Skin of body (tissue), 2 donors: ENCODE measurements around the gene BMP7. TPM values are rescaled to one million over a fixed set of nuclear protein-coding genes. Genes with fewer than 3 reads are reported as not detected.
"Not testable (repeated sequence)": the region's sequence is repeated elsewhere in the genome, so short reads cannot be mapped to it uniquely, and the experiment has no call there.

Experiments
- DNase-seq: peaks from one replicate; lab custom pipeline; 2025; lab: John Stamatoyannopoulos, UW
- total RNA-seq: library from RNA; depleted of rRNA; stranded (reverse); fragments of >200 nt; gene quantifications from one replicate; pipeline ENCODE4 v1.2.3, GENCODE V29; 2014

BMP7 gene
- total RNA-seq, 1 donor from 2014 or later: 15.0 TPM

DNA sequence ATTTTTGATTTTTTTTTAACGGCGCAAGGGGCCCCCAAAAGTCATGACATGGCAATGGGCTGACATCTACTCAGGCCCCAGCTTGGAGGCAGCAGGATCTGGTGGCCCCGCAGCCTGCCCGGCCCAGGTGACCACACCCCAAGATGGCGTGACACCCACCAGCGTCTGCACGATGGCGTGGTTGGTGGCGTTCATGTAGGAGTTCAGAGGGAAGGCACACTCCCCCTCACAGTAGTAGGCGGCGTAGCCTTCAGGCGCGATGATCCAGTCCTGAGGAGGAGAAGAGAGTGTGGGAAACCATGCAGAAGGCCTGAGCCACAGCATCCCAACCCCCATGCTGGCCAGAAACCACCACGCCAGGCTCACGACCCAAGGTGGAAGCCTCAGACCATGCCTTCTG, 93.4 kb downstream of the BMP7 start:
- no peak for DNase-seq

DNA sequence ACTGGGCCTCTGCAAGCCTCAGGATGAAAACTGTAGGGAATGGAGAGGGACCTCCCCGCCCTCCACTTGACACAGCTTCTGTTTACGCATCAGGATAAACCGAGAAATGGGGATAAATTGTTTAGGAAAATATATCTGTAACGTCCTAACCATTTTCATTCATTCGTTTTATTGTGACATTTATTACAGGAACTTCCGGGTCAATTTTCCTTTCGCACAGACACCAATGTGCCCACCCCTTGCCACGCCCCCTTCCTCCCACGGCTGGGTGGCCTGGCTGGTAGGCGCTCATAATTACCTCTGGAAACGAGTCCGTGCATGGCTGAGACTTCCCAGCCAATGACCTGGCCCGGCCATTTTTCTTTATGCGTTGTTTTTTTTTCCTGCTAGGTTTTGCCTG, 96.1 kb downstream of the BMP7 start:
- DNase-seq: no peak

DNA sequence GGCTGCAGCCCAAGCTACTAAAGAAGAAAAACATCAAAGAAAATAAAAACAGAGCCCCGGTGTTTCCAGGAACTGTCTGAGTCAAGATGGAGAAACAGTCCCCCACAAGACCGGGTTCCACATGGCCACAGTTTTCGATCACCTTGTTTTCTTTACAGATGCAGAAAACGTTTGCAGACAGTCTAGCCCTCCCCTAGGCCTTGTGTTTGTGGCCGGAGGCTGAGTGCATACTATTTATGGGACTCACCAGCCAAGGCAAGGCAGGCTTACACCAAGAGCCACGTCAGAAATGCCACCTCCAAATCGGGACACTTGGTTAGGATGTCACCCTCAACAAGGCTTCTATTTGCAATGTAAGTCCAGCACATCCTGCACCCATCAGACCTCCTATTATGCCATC, 97.3 kb downstream of the BMP7 start:
- no peak for DNase-seq

DNA sequence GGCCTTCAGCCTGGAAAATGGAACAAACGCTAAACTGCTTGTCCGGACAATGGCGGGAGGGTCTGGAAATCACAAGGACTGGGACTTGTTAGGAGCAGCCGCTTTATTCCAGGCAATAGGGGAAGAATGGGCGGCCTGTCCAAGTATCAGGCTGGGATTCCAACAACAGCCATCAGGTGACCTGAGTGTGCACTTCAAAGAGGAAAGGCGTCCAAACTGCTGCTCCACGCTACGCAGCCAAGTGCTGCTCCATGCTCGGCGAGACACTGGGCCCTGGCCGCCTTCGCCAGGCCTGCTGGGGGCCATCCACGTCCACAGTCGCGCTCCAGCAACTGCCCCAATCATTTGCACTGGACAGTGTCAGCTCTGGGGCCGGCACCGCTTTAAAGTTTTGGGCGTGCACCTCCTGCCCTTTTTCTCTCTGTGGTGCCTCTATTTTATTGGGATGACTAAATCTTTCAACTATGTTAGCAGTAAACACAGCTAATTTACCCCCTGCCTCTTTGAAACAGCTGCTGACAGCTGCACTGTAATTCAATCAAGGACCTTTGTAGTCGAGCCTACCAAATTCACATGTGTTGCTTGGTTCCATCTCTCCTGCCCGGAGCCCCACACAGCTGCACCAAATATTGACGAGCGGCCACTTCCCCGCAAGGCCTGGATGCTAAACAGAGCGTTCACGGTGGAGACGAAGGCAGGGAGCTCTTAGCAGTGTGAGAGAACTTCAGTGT, 98.3 kb downstream of the BMP7 start:
- DNase-seq: peak; percentile 88

DNA sequence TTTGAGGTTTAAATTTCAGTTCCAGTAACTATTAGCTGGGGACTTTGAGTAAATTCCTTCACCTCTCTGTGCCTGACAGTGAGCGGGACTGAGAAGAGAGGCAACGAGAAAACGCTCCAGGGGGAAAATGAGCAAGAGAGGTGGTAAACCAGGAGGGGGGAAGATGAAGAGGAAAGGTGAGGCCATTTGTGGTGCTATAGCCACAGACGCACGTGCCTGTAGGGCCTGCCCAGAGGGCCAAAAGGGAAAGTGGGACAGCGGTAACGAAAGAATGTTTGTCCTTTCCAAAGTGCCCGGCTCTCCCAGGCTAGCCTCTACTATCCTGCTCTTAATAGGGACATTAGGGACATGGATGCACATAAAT, 99.2 kb downstream of the BMP7 start:
- DNase-seq: no peak

DNA sequence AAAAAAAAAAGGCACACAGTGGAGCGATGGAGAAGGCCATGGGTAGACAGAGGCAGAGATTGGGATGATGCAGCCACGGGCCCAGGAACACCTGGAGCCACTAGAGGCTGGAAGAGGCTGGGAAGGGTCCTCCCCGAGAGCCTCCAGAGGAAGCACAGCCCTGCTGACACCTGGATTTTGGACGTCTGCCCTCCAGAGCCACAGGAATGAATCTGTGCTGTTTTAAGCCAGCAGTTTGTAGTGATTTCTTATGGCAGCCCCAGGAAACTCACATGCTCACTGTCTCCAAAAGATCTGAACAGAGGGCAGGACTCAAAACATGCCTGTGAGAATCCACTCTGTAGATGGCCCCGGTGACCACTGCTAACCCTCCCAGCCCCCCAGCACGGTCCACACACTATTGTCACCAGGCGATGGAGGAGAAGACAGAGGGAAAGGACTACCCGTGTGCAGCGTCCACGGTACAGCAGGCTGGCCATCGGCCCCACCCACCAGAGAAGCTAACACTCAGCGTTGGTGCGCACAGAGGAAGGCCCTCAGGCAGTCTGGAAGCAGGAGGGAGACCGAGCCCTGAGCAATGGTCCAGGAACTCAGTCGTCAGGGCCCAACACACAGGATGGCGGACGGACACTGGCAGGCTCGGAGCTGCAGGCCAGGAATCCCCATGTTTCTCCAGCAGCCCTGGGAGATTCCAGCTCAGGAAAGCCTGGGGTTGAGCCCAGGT, 99.7 kb downstream of the BMP7 start:
- DNase-seq: no peak

DNA sequence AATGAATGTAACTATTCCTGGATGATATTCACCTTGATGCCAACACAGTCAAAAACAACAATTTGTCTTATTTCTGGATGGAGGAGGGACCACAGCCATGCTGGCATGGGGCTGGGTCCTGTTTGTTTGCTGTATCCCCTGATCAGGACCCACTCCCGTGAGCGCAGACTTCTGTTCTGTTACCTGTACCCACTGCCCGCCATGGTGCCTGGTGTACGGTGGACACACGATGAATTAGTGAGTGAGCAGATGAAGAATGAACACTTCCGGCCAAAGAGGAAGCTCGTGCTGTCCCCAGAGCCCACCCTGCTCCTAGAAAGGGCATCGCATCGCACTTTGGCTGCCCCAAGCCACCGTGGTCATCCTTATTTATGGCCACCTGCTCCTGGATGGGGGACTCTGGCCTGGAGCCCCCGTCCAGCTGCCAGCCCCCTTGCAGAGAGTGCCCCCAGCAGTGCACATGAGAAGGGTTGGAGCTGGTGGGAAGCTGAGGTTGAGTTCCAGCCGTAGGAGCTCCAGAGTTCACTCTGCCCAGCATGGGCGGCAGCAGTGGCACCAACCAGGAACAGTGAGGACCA, 100.9 kb downstream of the BMP7 start:
- no peak for DNase-seq

DNA sequence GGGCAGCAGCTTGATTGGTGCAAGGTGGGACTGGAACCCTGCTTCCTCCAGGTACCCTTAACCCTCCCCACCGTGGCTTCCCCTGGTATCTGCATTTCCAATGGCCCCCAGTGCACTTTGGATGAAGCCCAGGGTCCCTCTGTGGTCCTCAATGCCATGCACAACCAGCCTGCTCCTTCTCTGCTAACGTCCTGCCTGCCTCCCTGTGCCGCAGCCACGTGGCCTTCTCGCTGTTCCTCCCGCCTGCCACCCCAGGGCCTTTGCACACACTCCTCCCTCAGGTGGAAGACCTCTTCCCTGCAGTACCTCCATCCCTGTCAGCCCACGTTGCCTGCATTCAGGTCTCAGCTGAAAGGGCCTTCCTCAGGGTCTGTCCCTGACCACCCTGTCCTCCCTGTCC, 101.6 kb downstream of the BMP7 start:
- DNase-seq: no peak

DNA sequence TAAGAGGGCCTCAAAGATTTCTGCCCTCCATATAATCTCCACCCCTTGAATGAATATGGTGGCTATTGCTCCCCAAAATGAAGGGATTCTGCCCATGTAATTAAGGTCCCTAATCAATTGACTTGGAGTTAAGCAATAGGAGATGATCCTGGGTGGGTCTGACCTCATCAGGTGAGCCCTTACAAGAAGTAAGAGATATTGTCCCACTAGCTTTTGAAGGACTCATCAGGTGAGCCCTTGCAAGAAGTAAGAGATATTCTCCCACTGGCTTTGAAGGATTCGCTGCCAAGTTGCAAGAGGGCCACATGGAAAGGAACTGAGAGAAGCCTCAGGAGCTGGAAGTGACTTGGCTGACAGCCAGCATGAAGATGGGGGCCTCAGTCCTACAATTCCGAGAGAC, 103.4 kb downstream of the BMP7 start:
- DNase-seq: no peak

DNA sequence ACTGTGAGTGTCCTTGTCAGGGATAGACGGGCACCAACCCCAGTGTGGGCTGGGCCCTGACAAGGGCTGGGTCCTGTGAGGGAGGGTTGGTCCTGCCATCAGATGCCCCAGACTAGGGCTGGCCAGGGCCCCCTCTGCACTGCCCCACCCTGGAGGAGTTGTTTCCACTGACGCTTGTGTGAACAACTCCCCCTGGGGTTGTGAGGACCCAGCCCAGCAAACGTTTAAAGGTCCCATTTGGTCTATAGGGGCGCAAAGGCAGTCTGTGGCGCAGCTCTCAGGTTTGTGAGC, 104.1 kb downstream of the BMP7 start:
- DNase-seq: no peak

DNA sequence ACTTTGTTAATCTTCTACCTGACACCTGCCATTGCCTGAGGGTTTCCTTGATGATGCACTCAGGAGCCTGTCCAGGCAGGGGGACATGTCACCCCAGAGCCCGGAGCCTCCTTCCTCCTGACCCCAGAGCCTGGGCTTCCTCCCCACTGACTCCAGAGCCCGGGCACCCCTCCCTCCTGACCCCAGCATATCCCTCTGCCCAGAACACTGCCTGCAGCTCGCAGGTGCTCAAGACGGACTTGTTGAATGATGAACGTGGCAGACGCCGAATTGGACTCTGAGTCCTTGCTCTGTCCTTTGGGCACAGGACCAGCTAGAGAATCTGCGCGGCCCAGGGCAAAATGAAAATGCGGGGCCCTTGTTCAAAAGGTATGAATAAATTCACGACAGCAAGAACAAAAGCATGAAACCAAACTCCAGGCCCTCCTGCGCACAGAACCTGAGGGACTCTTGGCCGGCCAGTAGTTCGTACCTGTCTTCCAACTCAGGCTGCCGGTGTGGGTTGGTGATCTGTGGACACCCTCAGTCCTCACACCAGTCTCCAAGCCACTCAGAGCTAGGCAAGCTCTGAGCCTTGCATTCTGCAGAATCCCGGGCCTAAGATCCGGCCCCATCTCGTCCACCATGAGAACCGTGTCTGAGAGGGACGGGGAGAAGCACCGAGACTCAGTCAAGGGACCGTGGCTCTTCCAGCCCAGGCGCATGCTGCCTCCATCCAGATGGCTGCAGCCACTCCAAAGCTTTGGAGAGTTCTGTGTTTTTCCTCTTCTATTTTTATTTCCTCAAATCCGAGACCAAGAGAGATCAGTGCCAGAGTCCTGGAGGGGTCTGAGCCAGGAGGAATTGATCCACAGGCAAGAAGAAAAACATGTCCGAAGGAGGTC, 104.7 kb downstream of the BMP7 start:
- no peak for DNase-seq

DNA sequence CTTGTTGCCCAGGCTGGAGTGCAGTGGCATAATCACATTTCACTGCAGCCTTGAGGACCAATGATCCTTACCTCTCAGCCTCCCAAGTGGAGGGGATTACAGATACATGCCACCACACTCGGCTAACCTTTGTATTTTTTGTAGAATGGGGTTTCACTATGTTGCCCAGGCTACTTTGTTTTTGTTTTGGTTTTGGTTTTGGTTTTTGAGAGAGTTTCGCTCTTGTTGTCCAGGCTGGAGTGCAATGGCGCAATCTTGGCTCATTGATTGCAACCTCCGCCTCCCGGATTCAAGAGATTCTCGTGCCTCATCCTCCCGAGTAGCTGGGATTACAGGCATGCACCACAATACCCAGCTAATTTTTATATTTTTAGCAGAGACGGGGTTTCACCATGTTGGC, 105.5 kb downstream of the BMP7 start:
- DNase-seq: no peak

DNA sequence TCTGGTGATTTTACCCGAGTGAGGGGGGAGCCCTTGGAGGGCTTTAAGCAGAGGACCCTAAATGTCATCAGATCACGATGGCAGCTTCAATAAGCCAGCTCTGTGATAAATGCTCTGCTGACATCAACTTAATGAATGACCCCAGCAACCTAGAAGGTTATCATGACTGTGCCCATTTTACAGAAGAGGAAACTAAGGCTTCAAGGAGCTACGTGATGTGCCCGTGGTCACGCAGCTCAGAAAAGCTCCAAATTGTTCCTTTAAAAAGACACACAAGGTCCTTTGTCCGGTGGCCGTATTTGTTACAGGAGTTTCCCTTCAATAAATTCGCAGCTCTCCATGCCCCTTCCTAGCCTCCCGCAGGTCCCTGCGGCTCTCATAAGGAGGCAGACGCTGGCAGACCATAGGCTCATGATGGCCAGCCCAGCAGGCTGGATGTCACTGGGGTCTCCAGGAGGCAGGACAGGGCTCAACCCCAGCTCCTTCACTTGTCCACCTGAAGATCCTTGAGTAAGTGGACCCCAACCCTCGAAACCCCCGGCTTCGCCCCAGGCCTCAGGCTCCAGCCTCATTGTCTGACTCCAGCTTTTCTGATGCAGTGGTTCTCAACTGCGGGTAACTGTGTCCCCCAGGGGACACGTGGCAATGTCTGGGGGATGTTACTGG, 106.4 kb downstream of the BMP7 start:
- no peak for DNase-seq

DNA sequence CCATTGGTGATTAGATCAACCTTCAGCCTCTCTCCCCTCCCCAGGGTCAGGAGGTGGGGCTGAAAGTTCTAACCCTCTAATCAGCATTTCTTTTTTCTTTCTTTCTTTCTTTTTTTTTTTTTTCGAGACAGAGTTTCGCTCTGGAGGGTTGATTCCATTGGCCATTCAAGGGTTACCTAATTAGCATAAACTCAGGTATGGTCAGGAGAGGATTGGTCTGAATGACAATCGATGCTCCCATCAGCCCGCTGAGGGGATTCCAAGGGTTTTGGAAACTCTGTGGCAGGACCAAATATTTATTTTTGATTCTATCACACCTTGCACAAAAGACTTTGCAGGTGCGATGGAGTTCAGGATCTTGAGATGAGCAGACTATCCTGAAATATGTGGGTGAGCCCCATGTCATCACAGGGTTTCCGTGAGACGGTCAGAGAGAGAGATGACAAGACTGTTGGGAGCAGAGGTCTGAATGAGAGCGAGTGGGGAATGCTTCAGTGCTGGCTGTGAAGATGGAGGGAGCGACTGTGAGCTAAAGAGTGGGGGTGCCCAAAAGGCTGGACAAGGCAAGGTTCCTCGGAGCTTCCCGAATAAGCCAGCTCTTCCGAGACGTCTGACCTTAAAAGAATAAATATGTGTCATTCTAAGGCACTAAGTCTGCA, 107.1 kb downstream of the BMP7 start:
- no peak for DNase-seq

DNA sequence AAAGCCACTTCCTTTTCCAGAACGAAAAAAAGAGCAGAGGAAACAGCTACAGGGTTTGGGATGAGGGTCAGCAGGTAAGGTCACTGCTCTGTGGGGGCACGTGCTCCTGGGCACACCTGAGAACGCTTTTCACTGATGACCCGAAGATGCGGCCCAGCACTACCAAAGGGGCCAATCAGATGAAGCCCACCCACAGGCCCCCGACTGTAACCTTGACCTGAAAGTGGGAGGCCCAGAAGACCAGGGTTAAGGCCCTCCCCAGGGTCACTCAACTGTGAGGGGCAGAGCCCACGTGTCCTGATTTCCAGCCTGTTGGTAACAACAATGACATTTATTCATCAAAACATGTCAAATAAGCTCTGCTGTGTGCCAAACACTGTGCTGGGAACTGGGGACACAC, 108.0 kb downstream of the BMP7 start:
- DNase-seq: no peak

DNA sequence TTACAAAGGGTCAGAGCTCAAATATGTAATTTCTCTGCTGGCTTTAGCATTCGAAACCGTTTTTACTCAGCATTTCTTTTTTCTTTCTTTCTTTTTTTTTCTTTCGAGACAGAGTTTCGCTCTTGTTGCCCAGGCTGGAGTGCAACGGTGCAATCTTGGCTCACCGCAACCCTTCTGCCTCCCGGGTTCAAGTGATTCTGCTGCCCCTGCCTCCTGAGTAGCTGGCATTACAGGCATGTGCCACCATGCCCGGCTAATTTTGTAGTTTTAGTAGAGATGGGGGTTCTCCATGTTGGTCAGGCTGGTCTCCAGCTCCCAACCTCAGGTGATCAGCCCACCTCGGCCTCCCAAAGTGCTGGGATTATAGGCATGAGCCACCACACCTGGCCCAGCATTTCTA, 108.7 kb downstream of the BMP7 start:
- not testable (repeated sequence) for DNase-seq

DNA sequence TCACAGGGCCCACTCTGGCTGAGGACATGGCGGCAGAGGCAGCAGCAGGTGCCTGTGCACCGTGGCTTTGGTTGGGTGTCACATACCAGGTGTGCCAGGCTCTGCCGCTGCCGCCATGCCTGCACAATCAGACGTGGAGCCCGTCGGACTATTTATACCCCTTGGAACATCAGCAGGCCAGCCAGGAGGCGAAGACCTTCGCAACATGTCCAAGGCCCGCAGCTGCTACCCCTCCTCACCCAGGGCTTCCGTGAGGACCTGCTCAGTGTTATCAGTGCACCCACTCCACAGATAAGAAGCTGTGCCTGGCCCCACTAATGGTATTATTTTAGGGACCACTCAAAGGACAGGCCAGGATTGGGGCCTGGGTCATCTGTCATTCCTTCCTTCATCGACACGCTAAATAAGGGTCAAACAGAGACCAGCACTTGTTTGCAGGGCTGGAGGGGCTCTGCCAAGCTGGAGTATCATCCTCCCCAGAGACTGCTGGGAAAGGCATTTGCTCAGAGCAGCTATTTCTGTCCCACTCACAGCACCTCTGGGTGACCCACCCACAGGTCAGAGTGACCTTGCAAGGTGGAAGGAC, 109.2 kb downstream of the BMP7 start:
- DNase-seq: no peak

DNA sequence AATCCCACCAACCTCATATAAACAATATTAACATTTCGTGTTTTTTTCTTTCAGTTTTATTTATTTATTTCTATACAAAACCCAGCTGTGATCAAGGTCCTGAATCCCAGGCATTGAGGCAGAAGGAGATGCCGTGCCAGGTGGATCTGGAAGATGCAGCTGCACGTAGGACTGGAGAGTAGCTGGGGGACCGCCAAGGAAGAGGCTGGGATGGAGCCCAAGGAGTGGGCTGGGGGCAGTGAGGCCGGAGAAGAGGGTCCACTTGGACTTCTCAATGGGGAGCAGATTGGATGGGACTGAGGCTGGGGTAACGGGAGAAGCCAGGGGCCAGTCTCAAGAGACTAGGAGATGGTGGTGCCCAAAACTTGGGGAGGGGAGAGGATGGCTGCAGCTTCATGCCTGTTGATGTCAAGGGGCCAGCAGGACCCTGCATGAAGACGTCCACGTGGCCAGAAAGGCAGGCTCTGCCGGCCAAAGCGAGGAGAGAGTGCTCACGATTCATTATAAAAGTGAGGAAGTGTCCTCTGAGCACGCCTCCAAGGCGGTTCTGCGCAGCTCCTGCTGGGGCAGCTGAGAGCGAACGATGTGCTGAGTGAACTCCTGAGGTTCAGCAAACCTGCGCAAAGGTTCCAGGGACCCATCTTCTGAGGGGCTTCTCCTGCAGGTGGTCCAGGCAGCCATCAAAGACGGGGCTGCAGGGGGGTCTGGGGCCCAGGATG, 110.3 kb downstream of the BMP7 start:
- DNase-seq: no peak

DNA sequence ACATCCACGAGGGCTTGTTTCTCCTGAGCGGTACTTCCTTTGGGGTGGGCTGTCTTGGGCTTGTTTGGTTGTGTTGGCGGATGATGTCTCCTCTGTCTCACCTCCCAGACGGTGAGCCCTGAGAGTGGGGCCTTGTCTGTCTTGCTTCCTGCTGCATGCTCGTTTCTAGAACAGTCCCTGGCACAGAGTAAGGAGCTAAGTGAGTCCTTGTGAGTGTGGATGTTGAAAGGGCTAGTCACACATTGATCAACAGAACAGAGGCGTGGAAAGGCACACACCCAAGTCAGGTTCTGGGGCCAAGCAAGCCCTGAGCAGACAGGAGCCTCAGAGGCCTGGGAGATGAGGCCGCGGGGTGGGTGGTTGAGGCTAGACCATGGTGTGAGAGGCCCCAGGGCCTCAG, 111.0 kb downstream of the BMP7 start:
- no peak for DNase-seq
